Right lobe of liver (tissue), 6 donors: ENCODE data around the gene PCTP. TPM values are rescaled to one million over a fixed set of nuclear protein-coding genes. Genes with fewer than 3 reads are reported as not detected.

Experiments used
- ATAC-seq, 4 donors: fragments of 200-7000 bp; cut with Tn5 transposase; one replicate each; pipeline ENCODE4 v1.9.1; 2020; ENCODE audit warnings: mild to moderate bottlenecking in 4 of 4, moderate library complexity in 4 of 4
- DNase-seq, 3 donors: peaks; one replicate each; pipeline ENCODE4 v3.0.0-alpha.2; 2020
- H3K27ac ChIP-seq, 3 donors: fragments of 200-600 bp; one replicate each; pipeline ENCODE4 v1.8.0; 2022
- H3K27me3 ChIP-seq, 2 donors: fragments of 200-600 bp; one replicate each; pipeline ENCODE4 v1.8.0; 2022
- H3K36me3 ChIP-seq, 4 donors: fragments of 200-600 bp; sonication (generic) in 1 of 4; one replicate each; pipeline versions ENCODE4 v1.5.1 to v1.8.0; 2017 to 2022; ENCODE audit warnings: control low read depth in 1 of 4
- H3K4me1 ChIP-seq, 4 donors: fragments of 200-600 bp; sonication (generic) in 1 of 4; one replicate each; pipeline versions ENCODE4 v1.5.1 to v1.8.0; 2017 to 2022; ENCODE audit warnings: control low read depth in 1 of 4
- H3K4me3 ChIP-seq, 3 donors: fragments of 200-600 bp; one replicate each; pipeline ENCODE4 v1.8.0; 2022
- H3K9me3 ChIP-seq, 4 donors: fragments of 200-600 bp; sonication (generic) in 1 of 4; one replicate each; pipeline versions ENCODE4 v1.5.1 to v1.8.0; 2017 to 2022; ENCODE audit warnings: control low read depth in 1 of 4
- CTCF ChIP-seq, 4 donors: fragments of 200-600 bp in 3 of 4; fragments of 450-650 bp in 1 of 4; IDR thresholded peaks; one replicate each; pipeline versions ENCODE4 v1.5.1 to v1.8.0; 2016 to 2022; ENCODE audit warnings: antibody characterized with exemption in 4 of 4, mild to moderate bottlenecking in 2 of 4
- POLR2A ChIP-seq: fragments of 450-650 bp; IDR thresholded peaks from one replicate; pipeline ENCODE4 v1.6.1; 2017; ENCODE audit warnings: antibody characterized with exemption, mild to moderate bottlenecking
- WGBS: methylation state at CpG from one replicate; pipeline ENCODE4 v1.1.6; 2018; ENCODE audit warnings: low coverage, low lambda C conversion rate; ENCODE audit not compliant: insufficient coverage; ENCODE audit errors: missing lambda C conversion rate; 5-methylcytosine and 5-hydroxymethylcytosine counted together
- intact Hi-C, 2 donors: fragments of 100-400 bp; cut with DNase I; formaldehyde crosslinking; loops; one replicate each; pipeline versions ENCODE4 v1.11.2 to v1.14.1; 2022
- total RNA-seq, 6 experiments: library from RNA; depleted of rRNA in 2 of 6; stranded (reverse); fragments of >200 nt in 2 of 6; fragmentation: NEBNext Ultra II Directional in 3 of 6; extraction: Animal tissue kit (Norgen Biotek cat#: 25700) in 3 of 6; gene quantifications; one replicate each; pipeline versions ENCODE4 v1.1.0 to v1.2.4, GENCODE V29; 2016 to 2023
- donor health status: DM: no; HTN: yes; CAD: no.
- donor health status: DM: no; HTN: no; CAD: no.
- donor health status: DM: no; HTN: no; CAD: no.
- donor health status: DM: no; HTN: yes; CAD: no.
- donor health status: DM: no; HTN: yes; CAD: no.

PCTP gene
- total RNA-seq, 6 experiments from 2014 or later, result 27.4 to 82.6 (median 68.1) TPM

- H3K27me3 ChIP-seq, result no peaks in the 10 kb centered on the region
- peaks cover 0 to 37% (median 14%) of the 10 kb centered on the region in 4 donors for H3K4me1 ChIP-seq
- no peak overlapping the region for H3K4me3 ChIP-seq
- intact Hi-C loops, result no loop called here
- H3K9me3 ChIP-seq, result no peaks in the 10 kb centered on the region
- no peak overlapping the region for H3K27ac ChIP-seq
- no peaks in the 10 kb centered on the region for H3K36me3 ChIP-seq
- DNase-seq, result no peak
- no peak for TF ChIP-seq CTCF (IDR thresholded peaks at IDR 0.05)
- TF ChIP-seq POLR2A, result no peak
- WGBS, result 100% methylated on average over 1 of the region's 1 CpG
- ATAC-seq, result no peak
Observed at GRCh38 chr17:55748841-55749240, 2.0 kb upstream of the PCTP start.

- peaks cover 0 to 37% (median 13%) of the 10 kb centered on the region in 4 donors for H3K4me1 ChIP-seq
- no peaks in the 10 kb centered on the region for H3K36me3 ChIP-seq
- intact Hi-C loops, result no loop called here
- no peak for ATAC-seq
- 49% methylated on average over 4 of the region's 4 CpGs for WGBS
- H3K9me3 ChIP-seq, result no peaks in the 10 kb centered on the region
- DNase-seq, result no peak
- H3K27me3 ChIP-seq, result no peaks in the 10 kb centered on the region
- no peak overlapping the region for H3K27ac ChIP-seq
- no peak for TF ChIP-seq CTCF (IDR thresholded peaks at IDR 0.05)
- TF ChIP-seq POLR2A, result no peak
- no peak overlapping the region for H3K4me3 ChIP-seq
Observed at GRCh38 chr17:55749985-55750384, 866 bp upstream of the PCTP start.

GRCh38 chr17:55751720-55752250 is 934 bp downstream of the PCTP start:
- DNase-seq (no peak), ATAC-seq (peak in 3 of 4 donors; percentile 4 to 27 (median 24))
- TF ChIP-seq CTCF (IDR thresholded peaks at IDR 0.05) (no peak), POLR2A (no peak)
- peak overlapping the region; percentile 92 to 96 (median 96) for H3K4me3 ChIP-seq
- peak overlapping the region; percentile 84 to 97 (median 85) for H3K27ac ChIP-seq
- no peaks in the 10 kb centered on the region for H3K36me3 ChIP-seq
- H3K9me3 ChIP-seq, result no peaks in the 10 kb centered on the region
- intact Hi-C loops, result no loop called here
- H3K4me1 ChIP-seq, result peaks cover 0 to 38% (median 6%) of the 10 kb centered on the region in 4 donors
- 25% methylated on average over 4 of the region's 4 CpGs for WGBS
- no peaks in the 10 kb centered on the region for H3K27me3 ChIP-seq

GRCh38 chr17:55756689-55757088 is 5.8 kb downstream of the PCTP start:
- ATAC-seq (peak; percentile 42 to 80 (median 52)), DNase-seq (peak; percentile 26 to 72 (median 67))

More at GRCh38 chr17:55756689-55757088, 5.8 kb downstream of the PCTP start:
- Histone ChIP-seq H3K4me3 (no peak overlapping the region), H3K4me1 (peaks cover 0 to 64% (median 2%) of the 10 kb centered on the region in 4 donors), H3K27ac (peak overlapping the region in 1 of 3 donors; percentile 35), H3K36me3 (no peaks in the 10 kb centered on the region), H3K27me3 (no peaks in the 10 kb centered on the region), H3K9me3 (no peaks in the 10 kb centered on the region)
- intact Hi-C loops, result no loop called here
- 50% methylated on average over 2 of the region's 2 CpGs for WGBS
- TF ChIP-seq CTCF (IDR thresholded peaks at IDR 0.05) (no peak), POLR2A (no peak)
